Trophoblast cell (in vitro differentiated cells and primary cell): ENCODE data around the gene CERS1.

ENCODE experiments used
- DNase-seq, 2 donors: peaks; one replicate each; pipeline ENCODE4 v3.0.0-alpha.2; 2016
- H2AFZ ChIP-seq: 2 replicates; pipeline ENCODE4 v1.6.1; 2013; ENCODE audit warnings: low read length, moderate library complexity, mild to moderate bottlenecking; ENCODE audit not compliant: insufficient read depth, poor library complexity
- H2AK5ac ChIP-seq: 2 replicates; pipeline ENCODE4 v1.6.1; 2013; ENCODE audit warnings: mild to moderate bottlenecking, low read length
- H2BK120ac ChIP-seq: 2 replicates; pipeline ENCODE4 v1.6.1; 2013; ENCODE audit warnings: low read length, mild to moderate bottlenecking, moderate library complexity; ENCODE audit not compliant: insufficient read depth, poor library complexity
- H2BK12ac ChIP-seq: 2 replicates; pipeline ENCODE4 v1.6.1; 2013; ENCODE audit warnings: mild to moderate bottlenecking, low read length, moderate library complexity
- H2BK5ac ChIP-seq: 2 replicates; pipeline ENCODE4 v1.6.1; 2013; ENCODE audit warnings: low read length, low read depth, moderate library complexity, mild to moderate bottlenecking; ENCODE audit not compliant: poor library complexity
- H3K14ac ChIP-seq: 2 replicates; pipeline ENCODE4 v1.6.1; 2013; ENCODE audit warnings: mild to moderate bottlenecking, low read length
- H3K18ac ChIP-seq: 2 replicates; pipeline ENCODE4 v1.6.1; 2013; ENCODE audit warnings: mild to moderate bottlenecking, low read length
- H3K23ac ChIP-seq: 2 replicates; pipeline ENCODE4 v1.6.1; 2013; ENCODE audit warnings: low read length
- H3K27ac ChIP-seq: 2 replicates; pipeline ENCODE4 v1.5.1; 2013; ENCODE audit warnings: low read depth, mild to moderate bottlenecking, inconsistent platforms, low read length, moderate library complexity
- H3K27me3 ChIP-seq: 2 replicates; pipeline ENCODE4 v1.6.1; 2013; ENCODE audit warnings: inconsistent platforms, mild to moderate bottlenecking, low read length, moderate library complexity; ENCODE audit not compliant: insufficient read depth
- H3K36me3 ChIP-seq, 2 experiments: 1 replicate in 1 of 2; 2 replicates in 1 of 2; pipeline ENCODE4 v1.6.1; 2013; ENCODE audit warnings: low read length in 2 of 2, mild to moderate bottlenecking in 2 of 2, moderate library complexity in 1 of 2; ENCODE audit not compliant: insufficient read depth in 2 of 2, control insufficient read depth in 1 of 2
- H3K4ac ChIP-seq: 2 replicates; pipeline ENCODE4 v1.6.1; 2013; ENCODE audit warnings: low read depth, mild to moderate bottlenecking, low read length, moderate library complexity
- H3K4me1 ChIP-seq, 2 experiments: 1 replicate in 1 of 2; 2 replicates in 1 of 2; pipeline ENCODE4 v1.6.1; 2013; ENCODE audit warnings: low read length in 2 of 2, mild to moderate bottlenecking in 2 of 2, moderate library complexity in 1 of 2; ENCODE audit not compliant: insufficient read depth in 2 of 2, control insufficient read depth in 1 of 2
- H3K4me2 ChIP-seq: 2 replicates; pipeline ENCODE4 v1.6.1; 2013; ENCODE audit warnings: inconsistent platforms, mild to moderate bottlenecking, low read length, moderate library complexity
- H3K4me3 ChIP-seq: 2 replicates; pipeline ENCODE4 v1.5.1; 2013; ENCODE audit warnings: mild to moderate bottlenecking, low read depth, low read length, inconsistent platforms
- H3K79me1 ChIP-seq: one replicate; pipeline ENCODE4 v1.6.1; 2013; ENCODE audit warnings: low read length
- H3K79me2 ChIP-seq: 2 replicates; pipeline ENCODE4 v1.6.1; 2013; ENCODE audit warnings: low read length, mild to moderate bottlenecking; ENCODE audit not compliant: control insufficient read depth, insufficient read depth, poor library complexity
- H3K9ac ChIP-seq: 2 replicates; pipeline ENCODE4 v1.6.1; 2013; ENCODE audit warnings: mild to moderate bottlenecking, low read length
- H3K9me3 ChIP-seq: 2 replicates; pipeline ENCODE4 v1.6.1; 2013; ENCODE audit warnings: low read depth, mild to moderate bottlenecking, control low read depth, inconsistent platforms, low read length; ENCODE audit not compliant: insufficient read depth
- H4K12ac ChIP-seq: 2 replicates; pipeline ENCODE4 v1.6.1; 2013; ENCODE audit warnings: low read depth, mild to moderate bottlenecking, low read length, moderate library complexity
- H4K8ac ChIP-seq: 2 replicates; pipeline ENCODE4 v1.6.1; 2013; ENCODE audit warnings: low read depth, mild to moderate bottlenecking, low read length, moderate library complexity
- H4K91ac ChIP-seq: one replicate; pipeline ENCODE4 v1.6.1; 2013; ENCODE audit warnings: low read depth, mild to moderate bottlenecking, low read length, moderate library complexity
- WGBS: extraction: QIAGEN DNeasy Blood & Tissue Kit; methylation state at CpG from one replicate; pipeline ENCODE4 v1.1.7; 2013; ENCODE audit warnings: missing lambda C conversion rate; ENCODE audit not compliant: insufficient read length, insufficient coverage; ENCODE audit errors: extremely low coverage; 5-methylcytosine and 5-hydroxymethylcytosine counted together

The CERS1 gene

DNA sequence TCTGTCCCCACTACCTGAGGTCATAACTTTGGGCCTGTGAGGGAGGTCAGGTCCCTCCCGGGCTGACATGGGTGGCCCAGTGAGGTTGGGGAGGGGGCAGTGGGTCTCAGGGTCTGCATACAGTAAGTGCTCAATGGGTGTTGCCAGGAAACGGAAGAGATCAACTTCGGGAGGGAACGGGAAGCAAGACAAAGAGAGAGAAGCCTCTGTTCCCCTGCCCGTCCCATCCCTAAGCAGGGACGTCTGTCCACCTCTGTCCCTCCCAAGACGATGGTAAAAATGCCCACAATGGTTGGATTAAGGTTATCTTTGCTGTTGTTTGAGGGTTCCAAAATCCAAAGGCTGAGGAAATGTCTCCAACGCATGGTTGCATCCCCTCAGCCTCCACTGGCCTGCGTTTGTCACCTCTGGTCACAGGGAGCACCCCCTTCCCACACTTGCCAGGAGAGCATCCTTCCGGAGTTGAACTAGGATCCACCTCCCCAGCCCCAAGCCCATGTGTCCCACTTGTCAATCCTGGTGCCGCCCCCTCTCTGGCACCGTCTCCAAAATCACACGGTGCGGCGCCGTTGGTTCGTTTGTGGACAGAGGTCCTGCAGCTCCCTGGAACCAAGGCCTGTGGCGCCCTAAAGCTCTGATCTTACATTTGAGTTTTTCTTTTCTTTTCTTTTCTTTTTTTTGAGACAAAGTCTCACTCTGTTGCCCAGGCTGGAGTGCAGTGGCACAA is 45.8 kb upstream of the CERS1 start:
- no peak overlapping the region for H4K91ac ChIP-seq
- no peaks in the 10 kb centered on the region for H3K9me3 ChIP-seq
- H3K4me3 ChIP-seq = peak overlapping the region; percentile 35
- peak overlapping the region; percentile 32 for H2BK12ac ChIP-seq
- H3K23ac ChIP-seq = no peak overlapping the region
- peaks cover 10% of the 10 kb centered on the region for H3K79me1 ChIP-seq
- no peak overlapping the region for H3K18ac ChIP-seq
- no peak overlapping the region for H2AFZ ChIP-seq
- H3K27ac ChIP-seq = no peak overlapping the region
- peaks cover 0 to 8% of the 10 kb centered on the region in 2 experiments for H3K4me1 ChIP-seq
- peak overlapping the region; percentile 55 for H3K4me2 ChIP-seq
- H3K79me2 ChIP-seq = peaks cover 9% of the 10 kb centered on the region
- no peak overlapping the region for H4K12ac ChIP-seq
- DNase-seq = no peak
- no CpG with 5 or more reads among the region's 18 CpGs for WGBS
- H2BK5ac ChIP-seq = no peak overlapping the region
- H3K27me3 ChIP-seq = no peaks in the 10 kb centered on the region
- H3K9ac ChIP-seq = no peak overlapping the region
- no peak overlapping the region for H2BK120ac ChIP-seq
- peaks cover 13 to 15% of the 10 kb centered on the region in 2 experiments for H3K36me3 ChIP-seq
- H3K4ac ChIP-seq = no peak overlapping the region
- H4K8ac ChIP-seq = no peak overlapping the region
- H3K14ac ChIP-seq = no peak overlapping the region
- peak overlapping the region; percentile 71 for H2AK5ac ChIP-seq

GRCh38 chr19:18940769-18941627 is 45.0 kb upstream of the CERS1 start, which contains the start of gene HOMER3:
HOMER3 (minus strand) TSS chr19:18941217; CDS start chr19:18938982, 2,235 bp downstream.
- WGBS = no CpG with 5 or more reads among the region's 81 CpGs
- H3K14ac ChIP-seq = peak within 1 kb of the TSS; percentile 100
- peak within 1 kb of the TSS; percentile 97 for H4K8ac ChIP-seq
- peak within 1 kb of the TSS; percentile 44 for H2BK12ac ChIP-seq
- H3K4me3 ChIP-seq = peak within 1 kb of the TSS; percentile 82
- H3K79me2 ChIP-seq = peaks cover 9% of the 10 kb centered on the region
- peak; percentile 46 to 83 for DNase-seq
- no peak within 1 kb of the TSS for H3K23ac ChIP-seq
- peak within 1 kb of the TSS; percentile 90 for H3K4ac ChIP-seq
- H2AK5ac ChIP-seq = peak within 1 kb of the TSS; percentile 76
- H3K9ac ChIP-seq = peak within 1 kb of the TSS; percentile 90
- peak within 1 kb of the TSS; percentile 80 for H2BK5ac ChIP-seq
- no peaks in the 10 kb centered on the region for H3K27me3 ChIP-seq
- peak within 1 kb of the TSS; percentile 99 for H2BK120ac ChIP-seq
- H3K4me2 ChIP-seq = peak within 1 kb of the TSS; percentile 66
- peak within 1 kb of the TSS; percentile 98 for H3K18ac ChIP-seq
- H3K36me3 ChIP-seq = peaks cover 13 to 15% of the 10 kb centered on the region in 2 experiments
- H3K27ac ChIP-seq = no peak within 1 kb of the TSS
- H3K4me1 ChIP-seq = peaks cover 0 to 8% of the 10 kb centered on the region in 2 experiments
- H4K91ac ChIP-seq = peak within 1 kb of the TSS; percentile 96
- H3K9me3 ChIP-seq = no peaks in the 10 kb centered on the region
- peak within 1 kb of the TSS; percentile 93 for H2AFZ ChIP-seq
- H3K79me1 ChIP-seq = peaks cover 10% of the 10 kb centered on the region
- H4K12ac ChIP-seq = peak within 1 kb of the TSS; percentile 92

DNA sequence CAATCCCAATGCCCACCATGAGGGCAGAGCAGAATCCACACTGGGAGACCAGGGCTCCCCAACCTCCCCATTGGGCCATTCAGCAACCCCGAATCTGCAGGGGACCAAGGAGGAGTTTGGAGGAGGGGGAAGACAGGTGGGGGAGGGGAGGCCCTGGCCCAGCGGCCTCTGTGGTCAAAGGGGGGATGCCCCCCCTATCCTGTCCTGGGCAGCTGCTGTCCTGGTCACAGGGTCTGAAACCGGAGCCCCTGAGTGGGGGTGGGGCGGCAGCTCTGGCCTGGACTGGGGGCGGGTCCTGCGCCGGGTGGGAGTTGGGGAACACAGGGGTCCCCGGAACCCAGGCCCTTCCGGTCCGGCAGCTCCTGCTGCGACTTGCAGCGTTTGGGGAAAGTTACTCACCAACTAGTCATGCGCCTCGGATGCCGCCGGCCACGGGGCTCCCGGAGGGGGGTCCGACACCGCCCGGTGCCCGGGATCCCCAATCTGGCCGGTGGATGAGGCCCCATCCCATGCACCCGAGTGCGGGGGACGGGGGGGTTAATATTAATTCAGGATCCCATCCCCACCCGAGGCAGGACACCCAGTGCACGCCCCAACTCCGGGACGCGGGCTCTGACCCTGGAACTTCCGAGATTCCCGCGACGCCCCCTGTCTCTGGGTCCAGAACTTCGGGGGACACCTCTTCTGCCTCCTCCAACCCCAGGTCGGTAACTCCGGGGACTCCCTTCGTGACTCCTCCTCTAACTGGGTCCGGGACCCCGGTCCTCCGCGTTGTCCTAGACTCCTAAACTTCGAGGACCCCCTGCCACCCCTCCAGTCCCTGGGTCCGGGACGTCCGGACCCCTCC is 44.2 kb upstream of the CERS1 start:
- Histone ChIP-seq H3K23ac (no peak overlapping the region), H4K12ac (peak overlapping the region; percentile 92), H3K4me2 (peak overlapping the region; percentile 66), H3K4ac (peak overlapping the region; percentile 10), H3K9ac (peak overlapping the region; percentile 90), H2AFZ (peak overlapping the region; percentile 47), H3K27me3 (no peaks in the 10 kb centered on the region), H3K79me2 (peaks cover 9% of the 10 kb centered on the region), H3K14ac (peak overlapping the region; percentile 100), H2AK5ac (peak overlapping the region; percentile 53), H2BK12ac (no peak overlapping the region), H2BK120ac (peak overlapping the region; percentile 99), H4K91ac (peak overlapping the region; percentile 96), H3K9me3 (no peaks in the 10 kb centered on the region), H3K36me3 (peaks cover 14 to 17% of the 10 kb centered on the region in 2 experiments), H2BK5ac (peak overlapping the region; percentile 14), H4K8ac (peak overlapping the region; percentile 97), H3K4me1 (peaks cover 0 to 8% of the 10 kb centered on the region in 2 experiments), H3K79me1 (peaks cover 10% of the 10 kb centered on the region), H3K4me3 (peak overlapping the region; percentile 82), H3K27ac (no peak overlapping the region), H3K18ac (peak overlapping the region; percentile 98)
- WGBS = no CpG with 5 or more reads among the region's 47 CpGs
- peak in 1 of 2 donors; percentile 20 for DNase-seq

- Histone ChIP-seq H3K18ac (no peak overlapping the region), H4K12ac (no peak overlapping the region), H3K14ac (no peak overlapping the region), H2AK5ac (no peak overlapping the region), H3K4me2 (no peak overlapping the region), H2BK5ac (no peak overlapping the region), H3K23ac (no peak overlapping the region), H3K4me1 (peaks cover 0 to 8% of the 10 kb centered on the region in 2 experiments), H2AFZ (no peak overlapping the region), H3K36me3 (peaks cover 22 to 23% of the 10 kb centered on the region in 2 experiments), H3K27ac (no peak overlapping the region), H3K27me3 (no peaks in the 10 kb centered on the region), H3K9ac (no peak overlapping the region), H4K91ac (peak overlapping the region; percentile 22), H2BK120ac (no peak overlapping the region), H3K79me1 (peaks cover 10% of the 10 kb centered on the region), H3K4ac (no peak overlapping the region), H4K8ac (no peak overlapping the region), H3K9me3 (no peaks in the 10 kb centered on the region), H3K79me2 (peaks cover 9% of the 10 kb centered on the region), H2BK12ac (no peak overlapping the region), H3K4me3 (no peak overlapping the region)
- WGBS = no CpG with 5 or more reads among the region's 3 CpGs
- DNase-seq = no peak
These were observed 43.2 kb upstream of the CERS1 start for GRCh38 chr19:18939163-18939562.
